ENCODE data around the gene LEPROT.
A peak's percentile ranks its signal among the peaks of the same experiment; 100 is the strongest.

Gene LEPROT

GRCh38 chr1:65429078-65429477, 8.6 kb downstream of the LEPROT start:
- TF ChIP-seq ZFX (IDR thresholded peaks at IDR 0.05; ENCODE audit: borderline replicate concordance), result no peak
- TF ChIP-seq, protein P1, sequence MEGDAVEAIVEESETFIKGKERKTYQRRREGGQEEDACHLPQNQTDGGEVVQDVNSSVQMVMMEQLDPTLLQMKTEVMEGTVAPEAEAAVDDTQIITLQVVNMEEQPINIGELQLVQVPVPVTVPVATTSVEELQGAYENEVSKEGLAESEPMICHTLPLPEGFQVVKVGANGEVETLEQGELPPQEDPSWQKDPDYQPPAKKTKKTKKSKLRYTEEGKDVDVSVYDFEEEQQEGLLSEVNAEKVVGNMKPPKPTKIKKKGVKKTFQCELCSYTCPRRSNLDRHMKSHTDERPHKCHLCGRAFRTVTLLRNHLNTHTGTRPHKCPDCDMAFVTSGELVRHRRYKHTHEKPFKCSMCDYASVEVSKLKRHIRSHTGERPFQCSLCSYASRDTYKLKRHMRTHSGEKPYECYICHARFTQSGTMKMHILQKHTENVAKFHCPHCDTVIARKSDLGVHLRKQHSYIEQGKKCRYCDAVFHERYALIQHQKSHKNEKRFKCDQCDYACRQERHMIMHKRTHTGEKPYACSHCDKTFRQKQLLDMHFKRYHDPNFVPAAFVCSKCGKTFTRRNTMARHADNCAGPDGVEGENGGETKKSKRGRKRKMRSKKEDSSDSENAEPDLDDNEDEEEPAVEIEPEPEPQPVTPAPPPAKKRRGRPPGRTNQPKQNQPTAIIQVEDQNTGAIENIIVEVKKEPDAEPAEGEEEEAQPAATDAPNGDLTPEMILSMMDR (IDR thresholded peaks at IDR 0.05), result no peak
- H3K27ac ChIP-seq, result no peak overlapping the region

GRCh38 chr1:65429806-65430205, 9.3 kb downstream of the LEPROT start:
- H3K27ac ChIP-seq, result no peak overlapping the region
- TF ChIP-seq ZFX (IDR thresholded peaks at IDR 0.05; ENCODE audit: borderline replicate concordance), result no peak
- TF ChIP-seq, protein P1 (IDR thresholded peaks at IDR 0.05), result no peak

DNA sequence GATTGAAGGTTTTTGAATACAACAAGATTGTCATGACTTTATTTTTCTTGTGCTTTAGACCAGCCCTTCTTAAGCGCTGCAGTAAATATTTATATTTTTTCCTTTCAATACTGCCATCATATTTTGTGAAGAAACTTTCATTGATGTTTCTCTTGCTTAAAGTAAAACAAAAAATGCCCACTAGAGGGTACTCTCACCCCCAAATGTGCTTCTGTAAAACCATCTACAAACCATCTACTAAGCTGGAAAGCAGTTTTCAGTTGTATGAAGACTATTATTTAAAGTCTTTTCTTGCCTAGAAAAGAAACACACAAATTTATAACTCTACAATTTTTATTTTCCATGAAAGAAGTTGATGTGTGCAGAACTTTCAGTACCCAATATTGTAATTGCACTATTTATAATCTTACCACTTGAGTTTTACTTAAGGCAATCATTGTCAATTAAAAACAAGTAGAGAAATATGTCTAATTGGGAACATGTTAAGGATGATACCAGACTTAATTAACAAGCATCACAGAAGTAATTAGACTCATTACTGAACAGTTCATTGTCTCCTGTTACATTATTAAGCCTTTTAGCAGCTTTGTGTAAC, 10.7 kb downstream of the LEPROT start:
- H3K27ac ChIP-seq, result no peak overlapping the region
- TF ChIP-seq ZFX (IDR thresholded peaks at IDR 0.05; ENCODE audit: borderline replicate concordance), result no peak
- TF ChIP-seq, protein P1 (IDR thresholded peaks at IDR 0.05), result peak; percentile 85

GRCh38 chr1:65432918-65433317, 12.4 kb downstream of the LEPROT start:
- TF ChIP-seq, protein P1 (IDR thresholded peaks at IDR 0.05), result no peak
- TF ChIP-seq ZFX (IDR thresholded peaks at IDR 0.05; ENCODE audit: borderline replicate concordance), result no peak
- H3K27ac ChIP-seq, result no peak overlapping the region

DNA sequence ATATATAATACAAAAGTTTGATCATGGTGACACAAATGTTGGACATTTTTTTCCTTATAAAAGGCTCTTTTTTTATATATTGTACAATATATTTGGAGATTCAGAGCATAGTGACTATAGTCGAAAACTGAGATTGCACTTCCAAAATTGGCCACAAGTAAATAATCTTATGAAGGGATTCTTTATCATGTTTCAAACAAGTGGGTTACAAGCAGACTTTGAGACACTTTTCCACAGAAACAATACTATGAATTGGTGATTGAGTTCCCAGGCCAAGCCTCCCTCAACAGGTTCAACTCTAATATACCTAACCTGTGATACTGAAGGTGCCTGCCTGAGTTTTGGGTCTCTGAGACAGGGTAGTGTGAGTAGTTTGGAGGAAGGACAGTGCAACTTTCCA, 13.8 kb downstream of the LEPROT start:
- no peak for TF ChIP-seq ZFX (IDR thresholded peaks at IDR 0.05; ENCODE audit: borderline replicate concordance)
- TF ChIP-seq, protein P1 (IDR thresholded peaks at IDR 0.05), result no peak
- H3K27ac ChIP-seq, result no peak overlapping the region

- H3K27ac ChIP-seq, result no peak overlapping the region
- TF ChIP-seq, protein P1 (IDR thresholded peaks at IDR 0.05), result no peak
- TF ChIP-seq ZFX (IDR thresholded peaks at IDR 0.05; ENCODE audit: borderline replicate concordance), result no peak
Observed at GRCh38 chr1:65434760-65435159, 14.3 kb downstream of the LEPROT start.

DNA sequence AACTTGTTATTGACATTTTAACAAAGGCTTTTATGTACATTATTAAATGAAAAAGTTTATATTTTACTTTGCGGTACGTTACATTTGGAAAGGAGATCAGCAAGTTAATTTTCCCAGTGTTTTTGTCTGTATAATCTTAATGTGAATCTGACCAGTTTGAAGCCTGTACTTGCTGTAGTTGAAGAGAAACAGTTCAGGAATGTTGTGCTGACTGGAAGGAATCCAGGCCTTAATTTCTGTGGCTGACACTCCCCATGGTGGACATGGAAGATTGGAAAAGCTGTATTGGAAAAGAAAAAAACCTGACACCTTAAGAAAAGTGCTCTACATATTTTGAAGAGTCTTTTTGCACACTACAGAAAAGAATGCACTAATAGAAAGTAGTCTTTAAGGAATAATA, 15.5 kb downstream of the LEPROT start:
- no peak overlapping the region for H3K27ac ChIP-seq
- TF ChIP-seq, protein P1 (IDR thresholded peaks at IDR 0.05), result no peak
- TF ChIP-seq ZFX (IDR thresholded peaks at IDR 0.05; ENCODE audit: borderline replicate concordance), result no peak

Data from 22Rv1 (cell line).